PC-3 (cell line): ENCODE measurements around the gene MARCHF11.

Experiments
- EZH2 ChIP-seq: fragments of 300-600 bp; sonication (generic); IDR thresholded peaks from one replicate; pipeline ENCODE4 v1.6.1; 2017; ENCODE audit warnings: antibody characterized with exemption, mild to moderate bottlenecking, low read length; ENCODE audit not compliant: unreplicated experiment
- TF ChIP-seq, protein P1 (sequence below): fragments of 300-600 bp; sonication (generic); conservative IDR thresholded peaks from 2 replicates; pipeline ENCODE4 v1.5.1; 2017; ENCODE audit warnings: antibody characterized with exemption, low read depth, mild to moderate bottlenecking, low read length

DNA sequence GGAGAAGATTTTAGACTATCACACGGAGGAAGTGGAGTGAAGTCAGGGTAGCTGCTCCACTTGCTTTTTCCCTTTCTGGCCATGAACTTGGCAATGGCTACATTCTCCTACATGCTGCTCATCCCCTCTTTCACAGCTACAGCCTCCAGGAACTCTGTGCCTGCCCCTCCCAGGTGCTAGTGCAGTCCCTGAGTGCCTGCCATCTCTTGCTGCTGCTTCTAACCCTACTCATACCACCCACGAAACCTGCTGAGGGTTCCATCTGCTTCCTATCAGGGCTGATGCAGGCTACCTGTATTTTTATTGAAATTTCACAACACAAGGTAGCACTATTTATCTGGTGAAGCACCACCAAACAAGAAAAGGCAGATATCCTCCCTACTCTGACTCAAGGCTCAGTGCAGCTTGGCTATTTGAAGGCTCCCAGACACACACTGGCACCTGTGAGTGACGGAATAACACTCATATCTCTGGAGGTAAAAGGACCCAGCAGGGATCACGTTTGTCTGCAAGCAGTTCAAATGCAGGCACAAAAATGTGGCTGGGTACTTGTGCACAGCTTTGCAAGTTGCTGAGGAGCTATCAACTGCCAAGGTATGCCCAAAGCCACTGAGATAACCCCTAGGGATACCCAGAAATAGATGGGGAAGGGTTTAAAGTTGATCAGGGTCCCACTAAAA, 51.6 kb downstream of the MARCHF11 start:
- no peak for TF ChIP-seq EZH2
- TF ChIP-seq, protein P1, sequence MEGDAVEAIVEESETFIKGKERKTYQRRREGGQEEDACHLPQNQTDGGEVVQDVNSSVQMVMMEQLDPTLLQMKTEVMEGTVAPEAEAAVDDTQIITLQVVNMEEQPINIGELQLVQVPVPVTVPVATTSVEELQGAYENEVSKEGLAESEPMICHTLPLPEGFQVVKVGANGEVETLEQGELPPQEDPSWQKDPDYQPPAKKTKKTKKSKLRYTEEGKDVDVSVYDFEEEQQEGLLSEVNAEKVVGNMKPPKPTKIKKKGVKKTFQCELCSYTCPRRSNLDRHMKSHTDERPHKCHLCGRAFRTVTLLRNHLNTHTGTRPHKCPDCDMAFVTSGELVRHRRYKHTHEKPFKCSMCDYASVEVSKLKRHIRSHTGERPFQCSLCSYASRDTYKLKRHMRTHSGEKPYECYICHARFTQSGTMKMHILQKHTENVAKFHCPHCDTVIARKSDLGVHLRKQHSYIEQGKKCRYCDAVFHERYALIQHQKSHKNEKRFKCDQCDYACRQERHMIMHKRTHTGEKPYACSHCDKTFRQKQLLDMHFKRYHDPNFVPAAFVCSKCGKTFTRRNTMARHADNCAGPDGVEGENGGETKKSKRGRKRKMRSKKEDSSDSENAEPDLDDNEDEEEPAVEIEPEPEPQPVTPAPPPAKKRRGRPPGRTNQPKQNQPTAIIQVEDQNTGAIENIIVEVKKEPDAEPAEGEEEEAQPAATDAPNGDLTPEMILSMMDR, result no peak
